ENCODE data around the gene KCNG1. TPM values are rescaled to one million over a fixed set of nuclear protein-coding genes. Genes with fewer than 3 reads are reported as not detected.

Gene KCNG1
- total and polyA plus RNA-seq, 8 donors, result 0.19 to 11.9 (median 2.7) TPM; not detected in 4

GRCh38 chr20:51002633-51003032 lies 20.3 kb downstream of the KCNG1 start:
- WGBS, 5 donors, result 59 to 76% (median 70%) methylated on average over 7 of the region's 7 CpGs
- intact Hi-C loops (cut with DNase I; ENCODE audit: low total_unique reads), result no loop called here
- Histone ChIP-seq H3K27ac (no peak overlapping the region), H3K27me3 (peaks cover 0 to 64% (median 9%) of the 10 kb centered on the region in 3 donors), H3K4me1 (no peaks in the 10 kb centered on the region), H3K36me3 (no peaks in the 10 kb centered on the region), H3K9me3 (no peaks in the 10 kb centered on the region), H3K4me3 (no peak overlapping the region)
- TF ChIP-seq POLR2A (IDR thresholded peaks at IDR 0.05), result no peak
- TF ChIP-seq POLR2AphosphoS5 (IDR thresholded peaks at IDR 0.05), result no peak
- TF ChIP-seq CTCF (IDR thresholded peaks at IDR 0.05), result no peak
- no peak for TF ChIP-seq EP300 (IDR thresholded peaks at IDR 0.05)
- DNase-seq, result no peak

GRCh38 chr20:51001430-51002265 lies 21.3 kb downstream of the KCNG1 start:
- intact Hi-C loops (cut with DNase I; ENCODE audit: low total_unique reads), result no loop called here
- H3K4me1 ChIP-seq, result no peaks in the 10 kb centered on the region
- H3K27me3 ChIP-seq, result peaks cover 0 to 74% (median 13%) of the 10 kb centered on the region in 3 donors
- TF ChIP-seq POLR2AphosphoS5 (IDR thresholded peaks at IDR 0.05) (no peak), POLR2A (IDR thresholded peaks at IDR 0.05) (no peak), EP300 (IDR thresholded peaks at IDR 0.05) (no peak), CTCF (IDR thresholded peaks at IDR 0.05) (no peak)
- H3K36me3 ChIP-seq, result no peaks in the 10 kb centered on the region
- H3K9me3 ChIP-seq, result no peaks in the 10 kb centered on the region
- no peak overlapping the region for H3K4me3 ChIP-seq
- no peak for DNase-seq
- no peak overlapping the region for H3K27ac ChIP-seq
- WGBS, 5 donors, result 75 to 82% (median 78%) methylated on average over 20 of the region's 20 CpGs

- 84 to 91% (median 88%) methylated on average over 4 of the region's 4 CpGs for WGBS, 5 donors
- intact Hi-C loops (cut with DNase I; ENCODE audit: low total_unique reads), result no loop called here
These were observed 23.6 kb downstream of the KCNG1 start for GRCh38 chr20:50999355-50999754.

More at GRCh38 chr20:50999355-50999754, 23.6 kb downstream of the KCNG1 start:
- Histone ChIP-seq H3K36me3 (no peaks in the 10 kb centered on the region), H3K4me1 (no peaks in the 10 kb centered on the region), H3K4me3 (no peak overlapping the region), H3K27ac (no peak overlapping the region), H3K9me3 (no peaks in the 10 kb centered on the region), H3K27me3 (peaks cover 0 to 73% (median 14%) of the 10 kb centered on the region in 3 donors)
- no peak for DNase-seq
- TF ChIP-seq POLR2A (IDR thresholded peaks at IDR 0.05) (no peak), EP300 (IDR thresholded peaks at IDR 0.05) (no peak), POLR2AphosphoS5 (IDR thresholded peaks at IDR 0.05) (no peak), CTCF (IDR thresholded peaks at IDR 0.05) (no peak)

All from stomach (tissue), 9 donors.